Astrocyte of the cerebellum (primary cell): ENCODE results near the gene LYZL2.

Experiments used
- DNase-seq: peaks from one replicate; pipeline ENCODE4 v3.0.0-alpha.2; 2011; ENCODE audit warnings: low read depth
- H3K4me3 ChIP-seq: 2 replicates; pipeline ENCODE4 v1.5.1; 2011; ENCODE audit warnings: mild to moderate bottlenecking, low read depth, low read length, moderate library complexity
- CTCF ChIP-seq: IDR thresholded peaks from 2 replicates; pipeline ENCODE4 v1.5.1; 2012; ENCODE audit warnings: low read length, low read depth, moderate library complexity, mild to moderate bottlenecking; ENCODE audit errors: missing control alignments
- in situ Hi-C: cut with HindIII; loops from 2 replicates; pipeline ENCODE4 v1.10.0; 2017; ENCODE audit warnings: low sequenced_read_pairs

LYZL2 gene

GRCh38 chr10:30573721-30574431 is 55.7 kb downstream of the LYZL2 start:
- no peak for TF ChIP-seq CTCF
- in situ Hi-C loops, result no loop called here
- no peak overlapping the region for H3K4me3 ChIP-seq
- no peak for DNase-seq

GRCh38 chr10:30565449-30565848 is 64.1 kb downstream of the LYZL2 start:
- in situ Hi-C loops, result no loop called here
- H3K4me3 ChIP-seq, result no peak overlapping the region
- TF ChIP-seq CTCF, result no peak
- no peak for DNase-seq

- TF ChIP-seq CTCF, result no peak
- H3K4me3 ChIP-seq, result no peak overlapping the region
- in situ Hi-C loops, result no loop called here
- no peak for DNase-seq
Measured at GRCh38 chr10:30562787-30563186, 66.8 kb downstream of the LYZL2 start.
